ENCODE data around the gene PLEKHG4.

PLEKHG4 gene

DNA sequence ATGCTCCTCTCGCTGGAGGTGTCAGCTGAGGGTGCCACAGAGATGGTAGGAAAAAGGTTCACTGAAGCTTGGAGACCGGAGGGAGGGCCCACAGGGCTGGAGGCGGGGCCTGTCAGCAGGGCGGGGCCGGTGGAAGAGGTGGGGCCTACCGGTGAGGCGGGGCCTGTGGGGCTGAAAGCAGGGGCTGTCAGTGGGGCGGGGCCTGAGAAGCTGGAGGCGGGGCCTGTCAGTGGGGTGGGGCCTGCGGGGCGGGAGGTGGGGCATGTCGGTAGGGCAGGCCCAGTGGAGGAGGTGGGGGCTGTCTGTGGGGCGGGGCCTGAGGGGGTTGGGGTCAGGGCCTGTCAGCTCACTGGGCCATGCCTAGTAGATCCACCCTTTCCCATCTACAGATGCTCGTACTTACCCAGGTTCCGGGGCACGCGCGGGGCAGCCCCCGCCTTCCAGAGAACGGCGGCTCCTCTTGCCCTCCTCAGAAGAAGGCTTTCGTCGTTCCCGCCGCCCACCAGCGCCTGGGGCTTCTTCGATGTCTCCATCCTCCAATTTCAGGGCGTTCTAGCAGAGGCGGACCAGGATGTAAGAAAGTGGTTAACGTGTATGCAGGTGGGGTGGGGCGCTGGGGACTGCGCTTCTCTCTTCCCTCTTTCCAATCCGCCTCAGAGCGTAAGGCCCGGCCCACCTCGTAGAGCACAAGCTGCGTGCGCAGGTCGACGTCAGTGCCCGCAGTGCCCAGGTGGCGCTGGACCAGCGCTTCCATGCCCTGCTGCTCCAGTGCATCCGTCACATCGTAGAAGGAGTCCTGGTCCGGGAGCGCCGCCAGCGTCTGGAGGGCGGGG, 42.6 kb upstream of the PLEKHG4 start:
- TF ChIP-seq, protein P1, sequence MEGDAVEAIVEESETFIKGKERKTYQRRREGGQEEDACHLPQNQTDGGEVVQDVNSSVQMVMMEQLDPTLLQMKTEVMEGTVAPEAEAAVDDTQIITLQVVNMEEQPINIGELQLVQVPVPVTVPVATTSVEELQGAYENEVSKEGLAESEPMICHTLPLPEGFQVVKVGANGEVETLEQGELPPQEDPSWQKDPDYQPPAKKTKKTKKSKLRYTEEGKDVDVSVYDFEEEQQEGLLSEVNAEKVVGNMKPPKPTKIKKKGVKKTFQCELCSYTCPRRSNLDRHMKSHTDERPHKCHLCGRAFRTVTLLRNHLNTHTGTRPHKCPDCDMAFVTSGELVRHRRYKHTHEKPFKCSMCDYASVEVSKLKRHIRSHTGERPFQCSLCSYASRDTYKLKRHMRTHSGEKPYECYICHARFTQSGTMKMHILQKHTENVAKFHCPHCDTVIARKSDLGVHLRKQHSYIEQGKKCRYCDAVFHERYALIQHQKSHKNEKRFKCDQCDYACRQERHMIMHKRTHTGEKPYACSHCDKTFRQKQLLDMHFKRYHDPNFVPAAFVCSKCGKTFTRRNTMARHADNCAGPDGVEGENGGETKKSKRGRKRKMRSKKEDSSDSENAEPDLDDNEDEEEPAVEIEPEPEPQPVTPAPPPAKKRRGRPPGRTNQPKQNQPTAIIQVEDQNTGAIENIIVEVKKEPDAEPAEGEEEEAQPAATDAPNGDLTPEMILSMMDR (IDR thresholded peaks at IDR 0.05; ENCODE audit: control insufficient read depth, extremely low read depth, insufficient read depth), result no peak
- H3K4me3 ChIP-seq (ENCODE audit: low read depth, low read length), result no peak overlapping the region
- DNase-seq (ENCODE audit: low read depth), result no peak

DNA sequence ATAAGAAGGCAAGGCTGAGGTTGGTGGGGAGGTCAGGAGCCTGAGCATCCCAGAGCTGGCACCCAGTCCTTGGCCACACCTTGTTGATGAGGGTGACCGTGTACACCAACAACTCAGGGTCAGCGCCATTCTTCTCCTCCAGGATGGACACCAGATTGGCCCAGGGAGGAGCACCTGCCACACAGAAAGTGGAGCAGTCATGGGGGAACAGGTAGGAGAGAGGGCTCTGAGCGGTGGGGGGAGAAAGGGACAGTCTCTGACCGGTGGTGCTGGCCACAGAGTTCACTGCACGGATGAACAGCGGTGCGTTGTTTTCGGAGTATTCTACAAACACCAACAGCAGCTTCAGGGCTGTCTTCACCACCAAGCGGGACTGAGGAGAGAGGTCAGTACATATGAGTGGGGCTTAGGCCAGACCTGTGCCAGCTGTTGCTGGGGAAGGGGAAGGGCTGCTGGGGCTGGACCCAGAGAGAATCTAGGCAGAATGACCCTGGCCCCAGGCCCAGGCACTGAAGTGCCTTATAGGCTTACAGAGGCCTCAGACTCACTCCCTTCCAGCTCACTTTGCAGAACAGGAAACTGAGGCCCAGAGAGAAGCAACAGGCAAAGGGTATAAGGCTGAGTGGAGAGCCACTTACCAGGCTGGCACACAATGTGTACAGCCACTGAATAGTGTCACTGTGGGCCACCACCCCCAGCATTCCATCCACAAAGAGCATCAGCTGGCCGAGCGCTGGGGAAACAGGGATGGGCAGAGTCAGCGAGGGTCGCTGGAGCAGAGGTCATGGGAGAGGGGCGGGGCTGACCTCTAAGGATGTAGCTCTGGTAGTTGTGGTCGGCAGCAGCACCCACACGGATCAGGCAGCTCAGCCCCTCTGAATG, 41.7 kb upstream of the PLEKHG4 start:
- TF ChIP-seq, protein P1 (IDR thresholded peaks at IDR 0.05; ENCODE audit: control insufficient read depth, extremely low read depth, insufficient read depth), result no peak

DNA sequence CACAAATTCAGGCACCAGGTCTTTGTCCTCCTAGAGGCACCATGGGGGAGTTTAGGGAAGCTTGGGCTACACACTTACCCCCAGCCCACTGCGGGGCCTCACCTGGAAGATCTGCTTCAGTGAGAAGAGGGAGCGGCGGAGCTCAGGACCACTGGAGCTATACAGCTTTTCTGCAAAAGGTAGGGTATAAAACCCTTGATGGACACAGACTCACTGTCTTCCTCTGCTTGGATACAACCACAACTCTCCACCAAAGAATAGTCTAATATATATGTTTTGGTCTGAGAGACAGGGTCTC, 41.1 kb upstream of the PLEKHG4 start:
- no peak overlapping the region for H3K4me3 ChIP-seq (ENCODE audit: low read depth, low read length)
- TF ChIP-seq, protein P1 (IDR thresholded peaks at IDR 0.05; ENCODE audit: control insufficient read depth, extremely low read depth, insufficient read depth), result no peak
- DNase-seq (ENCODE audit: low read depth), result no peak

More for the DNA sequence above, 41.7 kb upstream of the PLEKHG4 start:
- no peak overlapping the region for H3K4me3 ChIP-seq (ENCODE audit: low read depth, low read length)
- no peak for DNase-seq (ENCODE audit: low read depth)

DNA sequence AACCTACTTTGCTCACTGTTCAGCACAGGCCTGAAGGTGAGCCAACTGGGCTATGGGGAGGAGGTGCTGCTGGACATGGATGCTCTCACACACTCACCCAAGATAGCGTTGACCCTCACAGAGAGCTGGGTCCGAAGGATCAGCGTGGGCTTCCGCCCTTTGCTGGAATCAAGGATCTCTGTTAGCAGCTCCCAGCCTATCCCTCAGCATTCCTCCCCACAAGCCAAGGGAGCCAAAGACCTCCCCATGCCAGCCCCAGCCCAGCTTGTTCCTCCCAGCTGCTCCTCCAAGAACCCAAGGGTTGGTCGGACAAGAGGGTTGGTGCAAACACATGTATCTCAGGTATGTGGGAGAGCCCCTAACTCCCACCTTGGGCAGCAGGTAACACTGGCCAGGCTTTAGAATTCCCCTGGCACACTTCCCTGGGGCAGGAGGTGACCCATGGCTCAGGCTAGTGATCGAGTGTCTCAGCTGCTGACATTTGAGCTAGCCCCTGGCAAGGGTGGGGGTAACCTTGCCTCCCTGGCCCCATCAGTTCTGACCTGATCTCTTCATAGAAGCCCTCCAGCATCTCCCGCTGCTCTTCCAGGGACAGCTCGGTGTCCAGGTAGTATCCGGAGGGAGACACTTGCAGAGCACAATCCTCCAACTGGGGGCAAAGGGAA, 40.4 kb upstream of the PLEKHG4 start:
- no peak for DNase-seq (ENCODE audit: low read depth)
- TF ChIP-seq, protein P1 (IDR thresholded peaks at IDR 0.05; ENCODE audit: control insufficient read depth, extremely low read depth, insufficient read depth), result no peak

DNA sequence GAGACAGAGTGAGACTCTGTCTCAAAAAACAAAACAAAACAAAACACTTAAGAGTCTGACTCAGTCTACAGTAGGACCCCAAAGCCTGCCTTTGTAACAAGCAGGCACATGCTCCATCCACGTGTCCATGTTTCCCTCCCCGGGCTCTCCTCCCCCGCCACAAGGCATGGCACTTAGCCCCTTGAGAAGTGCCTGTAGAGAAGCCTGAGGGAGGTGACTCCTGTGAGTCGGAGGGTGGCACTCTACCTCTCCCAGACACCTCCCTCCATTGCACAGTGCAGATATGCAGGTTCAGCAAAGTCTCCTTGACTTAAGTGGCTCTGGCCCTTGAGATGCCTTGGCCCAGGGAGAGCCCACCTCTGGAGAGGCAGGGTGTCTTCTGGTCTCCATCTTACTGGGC, 38.8 kb upstream of the PLEKHG4 start:
- TF ChIP-seq, protein P1 (IDR thresholded peaks at IDR 0.05; ENCODE audit: control insufficient read depth, extremely low read depth, insufficient read depth), result no peak
- no peak for DNase-seq (ENCODE audit: low read depth)
- peak overlapping the region; percentile 8; the same call in 1 of the 2 replicates for H3K4me3 ChIP-seq (ENCODE audit: low read depth, low read length)

More for the DNA sequence above, 40.4 kb upstream of the PLEKHG4 start:
- no peak overlapping the region for H3K4me3 ChIP-seq (ENCODE audit: low read depth, low read length)

DNA sequence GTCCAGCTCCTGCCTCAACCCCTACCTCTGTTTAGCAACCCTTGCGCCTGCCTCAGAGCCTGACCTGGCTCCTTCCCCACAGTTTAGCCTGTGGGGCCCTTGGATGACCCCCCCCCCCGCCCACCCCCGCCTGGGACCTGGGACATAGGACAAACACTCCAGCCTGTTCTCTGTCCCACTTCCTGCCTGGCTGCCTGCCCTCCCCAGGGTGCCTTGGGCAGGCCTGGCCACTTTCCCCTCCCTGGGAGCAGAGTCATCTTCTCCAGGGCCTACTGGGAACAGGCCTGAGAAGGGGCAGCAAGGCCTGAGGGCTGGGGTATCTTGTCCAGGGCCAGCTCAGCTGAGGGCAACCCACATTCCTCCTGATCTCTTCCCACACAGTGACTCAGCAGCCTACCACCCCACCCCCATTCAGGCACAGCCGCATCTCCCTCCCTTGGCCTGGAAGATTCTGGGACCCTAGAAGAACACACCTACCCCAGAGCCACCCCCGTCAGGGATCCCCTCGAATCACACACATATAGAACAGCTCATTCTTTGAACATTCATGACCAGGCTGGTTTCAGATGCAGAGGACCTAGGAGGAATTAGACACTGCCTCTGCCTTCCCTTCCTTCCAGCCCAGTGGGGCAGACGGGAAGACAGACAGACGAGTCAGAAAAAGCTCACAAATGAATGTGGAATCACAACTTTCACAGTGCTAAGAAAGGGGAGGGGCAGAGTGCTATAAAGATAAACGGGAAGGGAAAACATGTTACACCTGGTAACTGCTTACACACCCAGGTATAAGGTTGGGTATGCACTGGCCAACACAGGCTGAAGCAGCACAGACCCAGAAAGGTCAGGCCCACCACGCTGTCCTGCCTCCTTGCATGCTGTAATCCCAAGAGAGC, 38.1 kb upstream of the PLEKHG4 start:
- H3K4me3 ChIP-seq (ENCODE audit: low read depth, low read length), result peak overlapping the region; percentile 8; the same call in 1 of the 2 replicates
- TF ChIP-seq, protein P1 (IDR thresholded peaks at IDR 0.05; ENCODE audit: control insufficient read depth, extremely low read depth, insufficient read depth), result no peak
- DNase-seq (ENCODE audit: low read depth), result peak; percentile 85
